Type B pancreatic cell (in vitro differentiated cells): ENCODE measurements around the gene ALK. TPM values are rescaled to one million over a fixed set of nuclear protein-coding genes. Genes with fewer than 3 reads are reported as not detected.

Experiments used
- DNase-seq: peaks from one replicate; pipeline ENCODE4 v3.0.0; 2021; ENCODE audit warnings: mixed read lengths; ENCODE audit not compliant: unreplicated experiment; ENCODE audit errors: extremely low spot score
- H3K27ac Mint-ChIP-seq: 2 replicates; pipeline ENCODE4 v1.8.0; 2021; ENCODE audit warnings: mild to moderate bottlenecking, mixed read lengths
- H3K27me3 Mint-ChIP-seq: 2 replicates; pipeline ENCODE4 v1.8.0; 2021; ENCODE audit warnings: mixed read lengths
- H3K36me3 Mint-ChIP-seq: 2 replicates; pipeline ENCODE4 v1.8.0; 2021; ENCODE audit warnings: mixed read lengths
- H3K4me1 Mint-ChIP-seq: one replicate; pipeline ENCODE4 v1.8.0; 2021; ENCODE audit warnings: mixed read lengths; ENCODE audit not compliant: unreplicated experiment
- H3K4me3 Mint-ChIP-seq: 2 replicates; pipeline ENCODE4 v1.8.0; 2021; ENCODE audit warnings: mild to moderate bottlenecking, mixed read lengths
- H3K9me3 Mint-ChIP-seq: 2 replicates; pipeline ENCODE4 v1.8.0; 2021; ENCODE audit warnings: mixed read lengths
- total RNA-seq: library from RNA; stranded (reverse); gene quantifications from 2 replicates; pipeline ENCODE4 v1.2.1, GENCODE V29; 2021; ENCODE audit warnings: low replicate concordance
- TF ChIP-seq, protein P1 (sequence below): fragments of 200-600 bp; sonication (generic); conservative IDR thresholded peaks from 2 replicates; pipeline ENCODE4 v1.5.0; 2021; ENCODE audit warnings: antibody characterized with exemption, mild to moderate bottlenecking

Gene ALK
- total RNA-seq, 1 donor from 2014 or later = 7.7 TPM

DNA sequence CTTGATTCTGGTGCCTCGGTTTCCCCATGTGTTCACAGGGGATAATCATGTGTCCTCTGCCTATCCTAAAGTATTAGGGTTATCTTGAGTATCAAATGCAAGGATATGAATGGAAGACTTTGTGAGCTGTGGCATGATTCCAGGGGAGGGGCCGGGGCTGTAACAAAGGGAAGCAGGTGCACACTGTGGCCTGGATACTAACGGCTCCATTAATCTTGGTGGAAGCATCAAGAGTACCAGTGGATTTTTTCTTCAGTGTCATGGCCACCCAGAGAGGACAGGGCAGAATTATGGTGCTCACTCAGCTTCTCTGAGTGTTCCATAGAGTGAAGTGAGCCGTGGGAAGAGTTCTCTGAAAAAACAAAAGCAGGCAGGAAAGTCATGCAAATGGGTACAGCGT is 320.1 kb downstream of the ALK start:
- Mint-ChIP-seq H3K4me3 (no peak overlapping the region), H3K36me3 (peaks cover 11% of the 10 kb centered on the region), H3K4me1 (peaks cover 7% of the 10 kb centered on the region), H3K27me3 (no peaks in the 10 kb centered on the region), H3K9me3 (peaks cover 7% of the 10 kb centered on the region), H3K27ac (no peak overlapping the region)
- TF ChIP-seq, protein P1, sequence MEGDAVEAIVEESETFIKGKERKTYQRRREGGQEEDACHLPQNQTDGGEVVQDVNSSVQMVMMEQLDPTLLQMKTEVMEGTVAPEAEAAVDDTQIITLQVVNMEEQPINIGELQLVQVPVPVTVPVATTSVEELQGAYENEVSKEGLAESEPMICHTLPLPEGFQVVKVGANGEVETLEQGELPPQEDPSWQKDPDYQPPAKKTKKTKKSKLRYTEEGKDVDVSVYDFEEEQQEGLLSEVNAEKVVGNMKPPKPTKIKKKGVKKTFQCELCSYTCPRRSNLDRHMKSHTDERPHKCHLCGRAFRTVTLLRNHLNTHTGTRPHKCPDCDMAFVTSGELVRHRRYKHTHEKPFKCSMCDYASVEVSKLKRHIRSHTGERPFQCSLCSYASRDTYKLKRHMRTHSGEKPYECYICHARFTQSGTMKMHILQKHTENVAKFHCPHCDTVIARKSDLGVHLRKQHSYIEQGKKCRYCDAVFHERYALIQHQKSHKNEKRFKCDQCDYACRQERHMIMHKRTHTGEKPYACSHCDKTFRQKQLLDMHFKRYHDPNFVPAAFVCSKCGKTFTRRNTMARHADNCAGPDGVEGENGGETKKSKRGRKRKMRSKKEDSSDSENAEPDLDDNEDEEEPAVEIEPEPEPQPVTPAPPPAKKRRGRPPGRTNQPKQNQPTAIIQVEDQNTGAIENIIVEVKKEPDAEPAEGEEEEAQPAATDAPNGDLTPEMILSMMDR = no peak
- DNase-seq = no peak

DNA sequence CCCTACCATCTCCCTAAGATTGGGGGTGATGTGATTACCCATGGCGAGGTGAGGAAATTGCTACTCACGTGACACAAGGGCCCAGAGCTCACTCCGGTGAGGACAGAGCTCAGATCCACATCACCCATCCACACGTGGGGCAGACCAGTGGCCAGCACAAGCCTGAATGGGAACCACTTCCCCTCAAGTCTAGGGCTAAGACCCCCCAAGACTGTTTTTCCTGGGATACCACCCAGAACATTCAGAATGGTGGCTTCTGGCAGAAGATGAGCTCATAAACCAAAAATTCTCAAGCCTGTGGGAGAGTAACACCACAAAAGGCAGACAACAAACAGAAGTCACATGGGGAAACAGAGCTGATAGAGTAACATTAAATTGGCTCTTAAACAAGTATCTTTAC is 321.4 kb downstream of the ALK start:
- Mint-ChIP-seq H3K27me3 (no peaks in the 10 kb centered on the region), H3K4me1 (peaks cover 9% of the 10 kb centered on the region), H3K36me3 (peaks cover 11% of the 10 kb centered on the region), H3K4me3 (no peak overlapping the region), H3K27ac (no peak overlapping the region), H3K9me3 (peaks cover 7% of the 10 kb centered on the region)
- TF ChIP-seq, protein P1 = no peak
- DNase-seq = no peak

DNA sequence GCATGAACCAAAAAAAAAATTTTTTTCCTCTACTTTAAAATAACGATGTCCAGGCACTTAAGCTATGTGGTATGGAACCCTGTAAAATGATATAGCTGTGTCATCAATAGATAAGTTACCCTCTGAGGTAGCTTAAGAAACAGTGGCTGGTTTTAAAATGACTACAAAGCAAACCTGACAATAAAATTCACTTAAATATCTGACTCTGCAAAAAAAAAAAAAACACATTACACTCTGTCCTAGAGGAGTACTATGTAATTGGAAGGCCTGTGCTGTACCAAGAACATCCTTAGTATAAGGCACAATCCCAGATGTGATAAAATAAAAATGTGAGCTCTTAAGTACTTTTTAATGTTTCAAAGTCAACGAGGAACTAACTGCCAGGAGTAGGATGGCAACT is 322.4 kb downstream of the ALK start:
- Mint-ChIP-seq H3K4me3 (no peak overlapping the region), H3K36me3 (peaks cover 11% of the 10 kb centered on the region), H3K27ac (no peak overlapping the region), H3K4me1 (peaks cover 9% of the 10 kb centered on the region), H3K9me3 (peaks cover 7% of the 10 kb centered on the region), H3K27me3 (no peaks in the 10 kb centered on the region)
- TF ChIP-seq, protein P1 = no peak
- DNase-seq = no peak

DNA sequence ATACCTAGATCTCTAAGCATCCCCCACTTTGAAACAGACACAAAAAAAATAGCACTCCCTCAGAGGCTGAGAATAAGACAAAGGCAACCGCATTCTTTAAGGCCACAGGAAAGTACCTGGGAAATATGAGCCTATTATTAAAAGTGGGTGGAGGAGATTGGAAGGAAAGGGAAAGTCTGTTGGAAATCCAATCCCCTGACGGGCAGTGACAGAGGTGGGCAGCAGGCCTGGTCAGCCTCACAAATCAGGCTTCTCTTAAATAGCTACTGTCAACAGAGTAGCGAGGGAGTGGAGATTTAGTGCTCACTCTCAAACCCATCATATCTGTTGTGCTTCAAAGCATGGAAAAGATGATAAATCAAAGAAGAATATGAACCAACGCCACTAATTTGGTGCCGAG is 324.4 kb downstream of the ALK start:
- peaks cover 7% of the 10 kb centered on the region for H3K9me3 Mint-ChIP-seq
- H3K36me3 Mint-ChIP-seq = peaks cover 11% of the 10 kb centered on the region
- no peak overlapping the region for H3K4me3 Mint-ChIP-seq
- TF ChIP-seq, protein P1 = no peak
- H3K27me3 Mint-ChIP-seq = no peaks in the 10 kb centered on the region
- H3K27ac Mint-ChIP-seq = no peak overlapping the region
- DNase-seq = no peak
- peaks cover 9% of the 10 kb centered on the region for H3K4me1 Mint-ChIP-seq

DNA sequence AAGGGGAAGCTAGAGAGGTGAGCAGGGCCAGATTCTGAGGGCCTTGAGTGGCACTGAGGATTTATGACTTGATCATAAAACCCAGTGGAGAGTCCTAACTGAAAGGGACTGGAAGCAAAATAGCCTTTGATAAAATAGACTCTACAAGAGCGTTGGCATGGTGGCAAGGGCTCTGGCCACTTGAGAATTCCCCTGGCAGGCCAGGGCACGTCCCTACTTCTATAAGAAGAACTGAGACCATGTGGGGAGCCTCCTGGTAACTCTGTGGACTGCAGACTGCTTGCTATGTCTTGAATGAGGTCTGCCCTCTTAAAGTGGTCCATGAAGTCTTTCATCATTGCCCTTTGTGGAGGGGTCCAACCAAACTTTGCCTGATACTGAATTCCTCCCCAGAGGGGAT is 324.8 kb downstream of the ALK start:
- no peak overlapping the region for H3K27ac Mint-ChIP-seq
- H3K27me3 Mint-ChIP-seq = no peaks in the 10 kb centered on the region
- H3K36me3 Mint-ChIP-seq = peaks cover 11% of the 10 kb centered on the region
- TF ChIP-seq, protein P1 = no peak
- peaks cover 7% of the 10 kb centered on the region for H3K9me3 Mint-ChIP-seq
- DNase-seq = no peak
- no peak overlapping the region for H3K4me3 Mint-ChIP-seq
- H3K4me1 Mint-ChIP-seq = peaks cover 9% of the 10 kb centered on the region

DNA sequence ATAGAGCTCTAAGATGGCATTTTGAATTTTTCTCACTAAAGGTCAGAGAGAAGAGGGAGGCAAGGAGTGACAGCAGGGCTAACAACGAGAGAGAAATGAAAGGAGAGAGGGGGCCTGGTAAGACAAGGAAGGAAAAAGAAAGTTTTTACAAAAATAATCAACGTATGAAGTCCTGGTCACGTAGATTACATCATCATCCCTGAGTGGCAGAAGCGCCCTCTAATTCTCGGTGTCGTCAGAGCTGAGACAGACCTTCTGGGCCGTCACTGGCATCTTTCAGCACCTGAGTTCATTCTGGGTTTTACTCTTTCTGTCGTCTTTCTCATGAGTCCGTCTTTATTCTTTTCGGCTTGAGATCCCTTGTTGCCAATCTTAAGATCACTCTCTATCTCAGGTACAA is 329.8 kb downstream of the ALK start:
- peaks cover 3% of the 10 kb centered on the region for H3K4me1 Mint-ChIP-seq
- H3K27me3 Mint-ChIP-seq = no peaks in the 10 kb centered on the region
- H3K27ac Mint-ChIP-seq = no peak overlapping the region
- H3K4me3 Mint-ChIP-seq = no peak overlapping the region
- TF ChIP-seq, protein P1 = no peak
- H3K36me3 Mint-ChIP-seq = no peaks in the 10 kb centered on the region
- DNase-seq = no peak
- H3K9me3 Mint-ChIP-seq = peaks cover 5% of the 10 kb centered on the region
